GM19468 (cell line): ENCODE data around the gene TRIM68.
A peak's percentile ranks its signal among the peaks of the same experiment; 100 is the strongest.

Source experiments
- ATAC-seq: cut with Tn5 transposase; IDR thresholded peaks from one replicate; pipeline ENCODE4 v1.9.1; 2021; ENCODE audit warnings: mild to moderate bottlenecking, moderate library complexity, moderate number of reproducible peaks; ENCODE audit not compliant: unreplicated experiment; ENCODE audit errors: extremely low read depth

TRIM68 gene, protein sequence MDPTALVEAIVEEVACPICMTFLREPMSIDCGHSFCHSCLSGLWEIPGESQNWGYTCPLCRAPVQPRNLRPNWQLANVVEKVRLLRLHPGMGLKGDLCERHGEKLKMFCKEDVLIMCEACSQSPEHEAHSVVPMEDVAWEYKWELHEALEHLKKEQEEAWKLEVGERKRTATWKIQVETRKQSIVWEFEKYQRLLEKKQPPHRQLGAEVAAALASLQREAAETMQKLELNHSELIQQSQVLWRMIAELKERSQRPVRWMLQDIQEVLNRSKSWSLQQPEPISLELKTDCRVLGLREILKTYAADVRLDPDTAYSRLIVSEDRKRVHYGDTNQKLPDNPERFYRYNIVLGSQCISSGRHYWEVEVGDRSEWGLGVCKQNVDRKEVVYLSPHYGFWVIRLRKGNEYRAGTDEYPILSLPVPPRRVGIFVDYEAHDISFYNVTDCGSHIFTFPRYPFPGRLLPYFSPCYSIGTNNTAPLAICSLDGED

DNA sequence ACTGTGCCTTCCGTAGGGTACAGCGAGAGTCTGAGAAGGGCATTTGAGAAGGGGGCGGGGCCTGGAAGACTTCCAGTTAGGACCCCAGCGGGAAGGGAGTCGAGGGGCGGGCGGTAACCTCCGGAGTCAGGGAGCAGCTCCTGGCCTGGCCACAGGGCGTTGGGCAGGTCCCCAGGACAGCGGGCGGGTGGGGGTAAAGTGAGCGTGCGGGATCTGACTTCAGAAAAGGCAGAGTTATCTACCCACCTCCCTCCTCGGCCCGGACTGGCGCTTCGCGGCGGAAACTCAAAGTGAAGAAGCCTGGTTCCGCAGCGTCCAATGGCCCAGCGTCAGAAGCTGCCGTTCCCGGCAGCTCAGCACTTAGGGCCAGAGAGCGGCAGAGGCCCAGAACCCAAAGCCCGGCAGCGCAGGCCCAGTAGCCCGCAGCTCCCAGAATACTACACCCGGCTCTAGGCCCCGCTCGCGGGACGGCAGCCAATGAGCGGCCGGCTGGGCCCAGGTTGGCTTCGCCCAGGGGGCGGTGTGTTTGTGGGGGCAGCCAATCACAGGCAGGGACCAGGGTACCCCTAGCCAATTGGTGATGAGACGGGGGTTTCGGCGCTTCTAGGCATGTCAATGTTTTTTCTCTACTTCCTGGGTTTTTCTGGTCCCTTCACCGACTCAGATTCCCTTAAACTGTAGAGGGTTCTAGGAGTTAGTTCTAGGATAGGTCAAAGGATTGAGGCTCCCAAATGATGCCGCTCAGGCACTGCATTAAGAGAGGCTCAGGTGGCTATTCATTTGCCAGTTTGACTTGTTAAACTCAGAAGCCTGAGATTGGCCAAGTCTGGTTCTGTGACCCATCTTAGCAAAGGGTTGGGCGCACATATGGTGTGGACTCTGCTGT, at the start of gene TRIM68:
TSS of gene TRIM68 (minus strand) at position 451 of the 886 bp plus-strand sequence. CDS start 2,727 bp downstream, outside the sequence.
- ATAC-seq = peak; percentile 100

DNA sequence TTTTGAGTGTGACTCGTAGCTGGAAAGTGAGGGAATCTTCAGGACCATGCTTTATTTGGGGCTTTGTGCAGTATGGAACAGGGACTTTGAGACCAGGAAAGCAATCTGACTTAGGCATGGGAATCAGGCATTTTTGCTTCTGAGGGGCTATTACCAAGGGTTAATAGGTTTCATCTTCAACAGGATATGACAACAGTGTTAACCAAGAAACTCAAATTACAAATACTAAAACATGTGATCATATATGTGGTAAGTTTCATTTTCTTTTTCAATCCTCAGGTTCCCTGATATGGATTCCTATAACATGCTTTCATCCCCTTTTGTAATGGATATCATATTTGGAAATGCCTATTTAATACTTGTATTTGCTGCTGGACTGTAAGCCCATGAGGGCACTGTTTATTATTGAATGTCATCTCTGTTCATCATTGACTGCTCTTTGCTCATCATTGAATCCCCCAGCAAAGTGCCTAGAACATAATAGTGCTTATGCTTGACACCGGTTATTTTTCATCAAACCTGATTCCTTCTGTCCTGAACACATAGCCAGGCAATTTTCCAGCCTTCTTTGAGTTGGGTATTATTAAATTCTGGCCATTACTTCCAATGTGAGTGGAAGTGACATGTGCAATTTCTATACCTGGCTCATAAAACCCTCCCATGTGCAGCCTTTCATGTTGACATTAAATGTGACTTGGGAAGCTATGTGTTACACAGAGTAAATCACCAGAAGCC, 46.8 kb upstream of the TRIM68 start:
- no peak for ATAC-seq

DNA sequence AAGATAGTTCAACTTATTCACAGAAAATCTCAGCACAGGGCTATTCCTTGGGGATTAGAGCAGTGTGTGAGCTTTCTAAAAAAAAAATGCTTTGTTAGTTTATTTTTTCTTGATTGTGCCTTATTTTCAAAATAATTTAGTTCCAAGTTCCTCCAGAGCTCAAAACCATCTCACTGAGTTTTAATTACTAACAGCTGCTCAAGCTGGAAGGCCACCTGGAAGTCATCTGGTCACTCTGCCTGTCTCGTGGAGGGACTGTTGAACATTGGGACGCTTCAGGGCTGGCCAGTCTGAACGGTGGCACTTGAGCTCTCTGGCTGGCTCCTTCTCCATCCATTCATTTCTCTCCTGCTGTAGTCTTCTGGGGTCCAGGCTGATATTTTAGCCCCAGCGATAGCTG, 39.7 kb upstream of the TRIM68 start:
- no peak for ATAC-seq

DNA sequence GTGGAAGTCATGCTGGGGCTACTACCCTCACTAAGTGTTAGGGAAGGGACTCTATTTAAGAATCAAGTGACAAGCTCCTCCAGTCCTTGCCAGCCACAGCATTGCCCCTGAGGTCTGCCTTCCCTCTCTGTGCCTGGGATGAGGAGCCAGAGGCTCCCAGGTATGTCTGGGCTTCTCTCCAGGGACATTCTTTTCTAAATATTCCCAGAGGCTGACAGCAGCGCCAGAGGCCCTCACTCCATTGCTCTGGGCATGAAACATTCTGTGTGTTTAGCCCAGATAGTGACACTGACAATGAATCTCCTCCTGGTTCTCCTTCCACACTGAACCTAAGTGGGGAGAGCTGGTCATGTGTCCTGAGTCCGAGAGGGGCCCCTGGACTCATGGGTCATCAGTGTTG, 37.9 kb upstream of the TRIM68 start:
- no peak for ATAC-seq

DNA sequence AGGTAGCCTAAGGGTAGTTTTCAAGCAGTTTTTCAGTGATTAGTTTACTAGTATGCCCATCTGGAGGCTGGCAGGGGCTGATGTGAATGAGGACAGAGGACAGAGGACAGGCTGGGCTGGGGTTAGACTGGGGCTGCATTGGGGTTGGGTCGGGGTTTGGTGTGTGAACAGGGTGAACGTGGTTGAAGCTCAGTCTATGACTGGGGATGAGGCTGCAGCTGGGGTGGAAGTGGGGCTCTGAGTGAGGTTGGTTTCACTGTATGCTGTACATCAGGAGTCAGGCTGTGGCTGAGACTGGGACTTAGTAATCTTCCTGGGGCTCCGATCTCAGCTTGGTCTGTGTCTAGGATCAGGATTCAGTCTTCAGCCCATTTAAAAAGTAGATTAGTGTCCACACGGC, 36.2 kb upstream of the TRIM68 start:
- no peak for ATAC-seq

DNA sequence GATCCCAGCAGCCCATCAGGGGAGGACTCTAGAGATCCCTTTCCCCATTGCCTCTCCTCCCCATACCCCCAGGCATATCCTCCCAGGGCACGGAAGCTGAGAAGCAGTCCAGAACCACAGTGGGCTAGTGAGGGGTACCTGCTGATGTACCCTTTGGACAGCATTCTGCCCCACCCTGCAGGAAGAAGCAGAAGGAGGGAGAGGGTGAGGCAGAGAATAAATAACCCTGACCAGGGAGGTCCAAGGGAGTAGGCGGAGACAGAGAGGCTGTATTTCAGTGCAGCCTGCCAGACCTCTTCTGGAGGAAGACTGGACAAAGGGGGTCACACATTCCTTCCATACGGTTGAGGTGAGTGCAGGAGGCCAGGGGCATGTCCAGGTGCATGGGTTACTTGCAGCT, 35.7 kb upstream of the TRIM68 start, which contains the start of gene OR51E1:
TSS of gene OR51E1 (plus strand) at position 301 of the 400 bp plus-strand sequence. CDS start 8,545 bp downstream, outside the sequence.
- no peak for ATAC-seq

DNA sequence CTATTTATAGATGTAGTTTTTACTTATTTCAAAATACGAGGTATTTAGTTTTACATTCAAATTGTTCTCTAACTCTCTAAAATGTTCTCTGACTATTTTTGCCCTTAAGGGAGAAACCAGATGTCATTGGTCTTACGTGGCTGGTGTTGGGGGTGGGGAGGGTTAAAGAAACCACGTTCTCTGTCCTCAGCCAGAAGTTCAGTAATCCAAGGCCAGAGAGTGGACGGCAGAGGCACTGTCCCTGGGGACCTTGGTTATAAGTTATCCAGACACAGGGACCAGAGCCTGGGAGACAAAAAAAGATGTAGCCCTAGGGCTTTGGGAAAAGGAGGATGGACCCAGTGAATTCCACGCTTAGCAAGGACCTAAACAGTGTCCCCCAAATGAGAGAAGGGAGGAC, 35.0 kb upstream of the TRIM68 start:
- ATAC-seq = no peak

DNA sequence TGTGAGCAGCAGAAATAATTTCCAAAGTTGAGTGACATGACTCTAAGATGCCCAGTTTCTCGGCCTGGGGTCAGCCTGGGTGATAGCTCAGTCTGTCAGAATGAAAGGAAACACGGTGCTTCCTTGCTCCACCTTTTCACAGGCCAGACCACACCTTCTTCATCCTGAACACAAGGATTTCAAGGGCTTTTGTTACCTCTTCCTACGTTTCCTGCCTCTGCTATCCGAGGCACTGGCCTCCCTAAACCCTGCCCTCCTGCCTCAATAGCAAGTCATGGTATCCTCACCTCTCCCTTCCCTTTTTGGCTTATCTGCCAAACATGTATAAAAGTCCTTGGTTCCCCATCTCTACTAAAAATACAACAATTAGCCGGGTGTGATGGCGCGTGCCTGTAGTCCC, 34.0 kb upstream of the TRIM68 start:
- no peak for ATAC-seq

DNA sequence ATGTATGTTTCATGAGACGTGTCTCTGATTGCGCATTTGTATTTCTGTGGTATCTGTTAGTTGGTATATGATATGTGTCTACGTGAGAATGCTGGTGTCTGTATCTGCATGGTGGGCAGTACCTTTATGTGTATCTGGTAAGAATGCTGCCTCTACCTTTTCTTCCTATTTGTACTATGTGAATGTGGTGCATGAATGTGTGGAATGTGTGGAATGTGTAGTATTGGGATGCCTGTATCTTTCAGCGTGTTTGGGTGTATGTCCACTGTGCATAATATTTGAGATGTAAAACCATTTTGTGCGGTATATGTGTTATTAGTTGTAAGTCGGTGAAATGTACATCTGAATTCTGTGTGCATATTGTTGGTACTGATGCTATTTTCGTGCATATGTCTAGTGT, 33.5 kb upstream of the TRIM68 start:
- ATAC-seq = no peak

DNA sequence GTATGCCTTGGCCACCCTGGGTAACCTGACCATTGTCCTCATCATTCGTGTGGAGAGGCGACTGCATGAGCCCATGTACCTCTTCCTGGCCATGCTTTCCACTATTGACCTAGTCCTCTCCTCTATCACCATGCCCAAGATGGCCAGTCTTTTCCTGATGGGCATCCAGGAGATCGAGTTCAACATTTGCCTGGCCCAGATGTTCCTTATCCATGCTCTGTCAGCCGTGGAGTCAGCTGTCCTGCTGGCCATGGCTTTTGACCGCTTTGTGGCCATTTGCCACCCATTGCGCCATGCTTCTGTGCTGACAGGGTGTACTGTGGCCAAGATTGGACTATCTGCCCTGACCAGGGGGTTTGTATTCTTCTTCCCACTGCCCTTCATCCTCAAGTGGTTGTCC, 31.9 kb upstream of the TRIM68 start:
- no peak for ATAC-seq

DNA sequence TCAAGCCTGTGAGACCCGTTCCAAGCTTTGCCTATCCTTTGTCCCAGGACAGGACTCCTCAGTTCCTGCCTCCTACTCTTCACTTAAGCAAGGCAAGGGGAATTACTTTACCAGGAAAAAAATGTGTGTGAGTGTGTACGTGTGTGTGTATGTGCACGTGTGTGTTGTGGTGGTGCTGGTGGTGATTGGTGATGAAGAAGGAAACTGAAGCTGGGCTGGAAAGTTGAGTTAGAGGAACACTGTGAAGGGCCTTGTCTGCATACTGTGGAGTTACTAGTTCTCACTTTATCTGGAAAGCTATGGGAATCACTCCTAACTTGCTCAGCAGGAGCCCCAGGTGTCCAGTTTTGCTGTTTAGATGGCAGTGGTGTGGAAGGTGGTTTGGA, 29.6 kb upstream of the TRIM68 start:
- ATAC-seq = no peak

DNA sequence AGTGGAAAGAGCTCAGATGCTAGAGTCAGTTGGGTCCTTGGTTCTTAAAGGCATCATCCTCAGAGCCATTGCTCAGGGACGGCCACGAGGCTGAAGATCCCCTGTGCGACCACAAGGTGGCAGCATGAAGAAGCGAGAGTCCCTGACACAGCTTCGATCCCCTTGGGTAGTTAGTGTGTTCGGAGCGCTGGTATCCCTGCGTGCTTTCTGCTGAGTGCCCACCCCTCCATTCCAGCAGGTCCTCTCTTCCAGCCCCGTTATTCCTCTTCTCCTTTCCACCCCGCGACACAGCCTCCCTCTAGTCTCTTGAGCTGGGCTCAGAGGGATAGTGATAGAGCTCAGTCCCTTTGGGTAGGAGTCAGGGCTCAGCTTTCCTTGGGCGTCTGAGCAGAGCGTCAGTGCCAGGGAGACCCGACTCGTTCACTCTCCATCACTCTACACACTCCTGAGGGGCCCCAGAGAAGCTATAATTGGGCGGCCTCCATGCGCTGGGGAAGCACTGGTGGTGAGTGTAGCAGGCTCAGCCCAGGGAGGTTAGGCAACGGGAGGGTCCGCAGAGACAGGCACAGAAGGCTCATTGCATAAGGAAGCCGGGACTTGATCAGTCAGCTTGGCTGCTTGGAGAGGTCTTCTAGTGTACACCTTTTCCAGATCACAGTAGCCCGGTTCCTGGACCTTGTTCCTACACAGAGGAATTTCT, 29.1 kb upstream of the TRIM68 start, which contains the start of gene OR51D1:
TSS of gene OR51D1 (plus strand) at position 516 of the 700 bp plus-strand sequence. CDS start 2,314 bp downstream, outside the sequence.
- ATAC-seq = peak; percentile 90

DNA sequence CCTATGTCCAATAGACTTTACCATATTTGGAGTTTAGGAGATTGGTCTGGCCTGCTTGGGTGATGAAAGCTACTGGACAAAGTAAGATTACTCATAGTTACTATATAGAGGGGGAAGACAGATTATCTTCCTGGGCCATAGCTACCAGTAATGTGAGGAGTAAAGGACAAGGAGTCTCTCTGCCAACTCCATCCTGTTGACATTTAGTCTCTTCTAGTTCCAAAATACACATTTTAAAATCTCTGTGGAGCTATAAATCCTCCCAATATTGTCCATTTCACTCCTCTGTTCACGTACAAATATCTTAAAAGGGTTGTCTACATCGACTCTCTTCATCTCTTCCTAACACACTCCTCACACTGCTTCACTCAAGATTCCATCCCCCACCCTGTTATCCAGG, 28.1 kb upstream of the TRIM68 start:
- no peak for ATAC-seq

DNA sequence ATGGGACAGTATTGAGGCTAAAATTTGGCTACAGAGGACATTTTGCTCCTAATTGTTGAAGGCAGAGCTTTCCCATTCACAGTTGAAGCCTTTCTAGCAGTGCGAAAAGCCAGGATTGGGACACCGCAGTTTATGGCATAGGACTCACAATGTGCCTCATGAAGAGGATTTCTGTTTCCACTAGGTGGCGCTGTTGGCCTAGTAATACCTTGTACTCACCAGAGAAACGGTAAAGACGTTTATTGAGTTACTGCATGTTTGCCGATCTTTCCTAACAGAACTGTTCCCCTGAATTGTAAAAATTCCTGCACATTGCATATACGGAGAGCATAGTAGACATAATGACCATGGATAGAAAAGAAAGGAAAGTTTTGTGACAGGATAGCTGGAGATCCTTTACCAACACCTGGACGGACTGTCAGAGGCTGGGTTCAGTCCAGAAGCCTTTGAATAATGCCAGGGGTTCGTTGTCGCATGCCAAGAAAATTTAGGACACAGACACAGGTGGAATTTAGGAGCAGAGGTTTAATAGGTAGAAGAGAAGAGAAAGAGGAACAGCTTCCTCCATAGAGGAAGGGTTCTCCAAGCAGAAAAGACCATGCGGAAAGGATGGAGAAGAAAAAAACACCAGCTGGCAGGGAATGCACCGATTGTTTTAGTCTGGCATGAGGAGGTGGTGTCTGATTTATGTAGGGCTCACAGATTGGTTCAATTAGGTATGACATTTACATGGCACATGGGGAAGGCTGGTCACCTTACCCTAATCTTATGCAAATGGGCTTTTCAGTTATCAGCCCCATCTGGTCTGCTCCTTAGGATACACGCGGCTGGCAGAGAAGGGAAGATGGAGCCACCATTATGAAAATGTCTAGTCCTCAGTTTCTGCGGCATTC, 18.4 kb upstream of the TRIM68 start:
- peak; percentile 46 for ATAC-seq

DNA sequence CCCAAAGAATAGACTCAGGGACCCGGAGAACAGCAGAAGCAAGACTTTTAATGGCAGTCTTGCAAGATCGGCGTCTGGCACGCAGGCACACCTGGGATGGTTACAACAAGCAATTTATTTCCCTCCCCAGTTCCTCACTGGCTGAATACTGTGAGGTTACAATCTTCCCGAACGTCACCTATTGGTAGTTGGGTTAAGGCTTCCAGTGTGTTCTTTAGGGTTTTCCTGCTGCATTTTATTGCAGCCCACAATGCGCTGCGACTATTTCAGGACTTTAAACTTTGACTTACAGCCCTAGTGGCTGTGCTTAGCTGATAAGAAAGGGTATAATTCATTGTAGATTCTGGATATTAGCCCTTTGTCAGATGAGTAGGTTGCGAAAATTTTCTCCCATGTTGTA, 11.5 kb upstream of the TRIM68 start:
- ATAC-seq = no peak

DNA sequence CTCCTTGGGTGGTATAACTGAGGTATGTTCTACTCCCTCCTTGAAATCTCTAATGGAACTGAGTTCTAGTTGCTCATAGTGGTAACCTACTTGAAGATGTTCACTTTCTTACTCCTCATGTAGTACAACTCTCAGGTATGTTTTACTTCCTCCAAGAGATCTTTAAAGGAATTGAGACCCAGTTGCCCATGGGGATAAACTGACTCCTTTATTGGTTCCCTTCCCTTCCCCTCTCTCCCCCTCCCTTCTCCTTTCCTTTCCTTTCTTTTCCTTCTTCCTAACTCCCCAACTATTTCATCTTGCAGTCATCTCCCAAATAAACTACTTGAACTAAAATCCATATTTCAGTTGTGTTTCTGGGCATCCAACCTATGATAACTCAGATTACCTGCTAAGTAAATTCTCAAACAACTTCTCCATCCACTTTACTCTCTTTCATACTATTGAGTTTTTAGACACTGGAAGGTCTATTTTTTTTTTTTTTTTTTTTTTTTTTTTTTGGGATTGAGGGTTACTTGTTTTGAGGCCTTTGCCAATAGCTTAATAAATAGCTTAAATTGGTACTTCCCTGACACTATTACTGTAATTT, 7.9 kb upstream of the TRIM68 start:
- ATAC-seq = no peak

DNA sequence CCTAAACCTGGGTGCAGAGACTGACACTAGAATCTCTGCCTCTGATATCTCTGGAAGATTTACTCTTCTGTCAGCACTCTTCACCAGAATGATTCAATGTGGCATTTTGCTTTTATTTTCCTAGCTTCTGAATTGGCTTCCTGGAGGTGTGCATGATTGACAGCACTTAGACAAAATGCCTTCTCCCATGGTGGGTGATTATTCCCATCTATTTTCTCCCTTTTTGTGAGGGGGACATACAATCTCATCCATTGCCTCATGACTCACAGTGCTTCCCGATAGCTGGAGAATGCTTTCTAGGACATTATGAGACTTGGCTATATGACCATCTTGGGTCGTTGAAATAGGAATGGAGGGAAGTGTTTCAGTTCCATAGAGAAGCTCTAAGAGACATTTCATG, 4.0 kb upstream of the TRIM68 start:
- ATAC-seq = no peak

DNA sequence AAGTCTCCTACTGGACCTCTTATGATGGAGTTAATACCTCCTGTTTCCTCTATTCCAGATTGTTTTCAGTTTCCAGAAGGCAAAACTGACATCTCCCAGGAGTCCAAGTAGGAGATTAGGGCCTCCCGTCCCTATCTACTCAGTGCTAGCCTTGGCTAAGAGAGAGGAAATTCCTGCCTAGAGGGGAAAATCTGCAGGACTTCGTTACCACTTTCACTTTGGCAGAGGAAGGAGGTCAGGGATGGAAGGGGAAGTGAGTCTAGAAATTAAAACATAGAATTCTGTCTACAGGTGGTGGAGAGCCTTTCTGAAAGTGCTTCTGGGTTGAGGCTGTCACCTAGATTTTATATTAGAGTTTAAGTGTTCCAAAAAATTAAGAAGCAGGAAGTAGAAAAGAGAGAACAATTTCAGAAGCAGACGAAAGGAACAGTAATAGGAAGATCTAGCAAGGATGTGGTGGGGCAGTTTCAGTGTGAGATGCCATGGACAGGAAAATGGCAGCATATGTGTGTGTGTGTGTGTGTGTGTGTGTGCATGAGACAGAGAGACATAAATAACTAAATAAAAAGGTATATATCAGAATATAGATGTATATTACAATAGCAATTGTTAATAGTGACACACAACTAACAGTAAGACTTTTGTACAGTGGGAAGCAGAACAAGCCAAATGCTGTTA, 2.4 kb upstream of the TRIM68 start:
- no peak for ATAC-seq
